HG03139 (cell line): ENCODE results near the gene HADHA.
"Not testable (repeated sequence)": the region's sequence is repeated elsewhere in the genome, so short reads cannot be mapped to it uniquely, and the experiment has no call there.

Experiments
- ATAC-seq: cut with Tn5 transposase; IDR thresholded peaks from one replicate; pipeline ENCODE4 v1.9.1; 2021; ENCODE audit not compliant: unreplicated experiment

The HADHA gene

DNA sequence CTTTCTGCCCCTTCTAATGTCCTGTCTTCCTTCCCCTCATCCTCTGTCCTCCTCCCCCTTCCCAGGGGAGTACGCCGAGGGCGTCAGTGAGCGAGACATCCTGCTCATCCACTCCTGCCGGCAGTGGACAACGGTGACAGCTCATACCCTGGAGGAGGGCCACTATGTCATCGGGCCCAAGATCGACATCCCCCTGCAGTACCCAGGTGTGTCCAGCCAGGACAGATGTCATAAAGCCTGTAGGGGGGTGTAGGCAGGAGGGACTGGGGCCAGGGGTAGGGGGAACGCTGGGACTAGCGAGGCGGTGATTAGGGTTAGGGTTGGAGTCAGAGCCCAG is 68.2 kb downstream of the HADHA start:
- no peak for ATAC-seq

DNA sequence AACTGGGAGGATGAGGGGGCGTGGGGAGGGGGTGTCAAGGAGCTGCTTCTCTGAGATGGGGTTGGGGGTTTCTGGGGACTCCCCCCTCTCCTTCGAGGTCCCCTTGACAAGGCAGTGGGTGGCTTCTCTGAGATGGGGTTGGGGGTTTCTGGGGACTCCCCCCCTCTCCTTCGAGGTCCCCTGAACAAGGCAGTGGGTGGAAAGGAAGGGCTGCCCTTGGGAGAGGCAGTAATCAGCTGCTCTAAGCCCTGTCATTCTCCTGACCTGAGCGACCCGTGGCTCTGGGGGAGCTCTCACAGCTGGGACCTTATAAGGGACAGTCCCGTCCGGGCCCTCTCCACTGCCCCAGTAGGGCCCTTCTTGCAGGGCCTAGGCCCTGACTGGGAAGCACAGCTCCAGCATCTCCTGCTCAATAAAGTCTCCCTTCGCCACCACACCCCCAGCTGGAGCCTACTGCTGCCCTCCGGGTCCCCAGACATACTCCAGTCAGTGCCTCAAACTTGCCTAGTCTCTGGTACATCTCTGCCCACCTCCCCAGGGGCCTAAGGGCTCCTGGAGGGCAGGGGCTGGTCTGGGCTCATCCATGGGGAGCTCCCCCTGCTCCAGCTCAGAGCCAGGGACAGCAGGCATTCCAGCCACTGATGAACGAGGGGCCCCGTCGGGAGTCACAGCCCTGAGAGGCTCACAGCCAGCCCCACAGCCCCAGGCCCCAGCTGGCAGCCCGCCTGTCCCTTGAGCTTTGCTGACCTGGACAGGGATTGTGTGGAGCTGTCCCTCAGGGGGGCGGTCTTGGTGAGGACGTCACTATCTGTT is 68.8 kb downstream of the HADHA start:
- ATAC-seq: no peak

DNA sequence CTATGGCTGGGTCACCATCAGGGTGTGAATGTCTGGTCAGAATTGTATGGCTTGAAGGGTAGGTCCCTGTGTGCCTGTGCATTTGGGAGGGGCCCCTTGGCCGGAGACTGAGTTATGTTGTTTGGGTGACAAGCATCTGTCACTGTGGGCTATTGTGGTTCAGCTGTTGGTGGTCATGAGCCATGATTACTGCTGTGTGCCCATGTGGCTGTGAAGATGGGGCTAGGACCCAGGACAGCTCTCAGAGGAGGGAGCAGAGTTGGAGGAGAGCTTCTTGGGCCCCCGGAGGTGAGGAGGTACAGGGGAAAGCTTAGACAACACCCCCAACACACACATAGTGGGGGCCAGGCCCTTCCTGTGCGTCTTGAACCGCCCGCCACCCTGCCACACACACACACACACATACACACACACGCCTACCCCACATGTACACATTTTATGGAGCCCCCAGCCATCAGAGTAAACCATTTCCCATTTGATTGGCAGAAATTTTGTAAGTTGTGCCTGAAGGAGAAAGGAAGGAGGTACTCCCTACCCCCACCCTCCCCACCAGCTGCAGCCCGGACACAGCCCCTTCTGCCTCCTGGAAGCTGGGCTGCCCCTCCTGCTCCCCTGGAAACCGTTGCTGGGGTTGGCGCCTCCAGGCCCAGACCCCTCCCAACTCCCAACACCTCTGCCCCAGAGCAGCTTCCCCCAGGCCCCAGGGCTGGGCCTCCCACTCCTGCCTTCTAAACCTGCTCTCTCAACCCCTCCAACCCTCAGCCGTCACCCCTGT is 69.6 kb downstream of the HADHA start:
- ATAC-seq: no peak

DNA sequence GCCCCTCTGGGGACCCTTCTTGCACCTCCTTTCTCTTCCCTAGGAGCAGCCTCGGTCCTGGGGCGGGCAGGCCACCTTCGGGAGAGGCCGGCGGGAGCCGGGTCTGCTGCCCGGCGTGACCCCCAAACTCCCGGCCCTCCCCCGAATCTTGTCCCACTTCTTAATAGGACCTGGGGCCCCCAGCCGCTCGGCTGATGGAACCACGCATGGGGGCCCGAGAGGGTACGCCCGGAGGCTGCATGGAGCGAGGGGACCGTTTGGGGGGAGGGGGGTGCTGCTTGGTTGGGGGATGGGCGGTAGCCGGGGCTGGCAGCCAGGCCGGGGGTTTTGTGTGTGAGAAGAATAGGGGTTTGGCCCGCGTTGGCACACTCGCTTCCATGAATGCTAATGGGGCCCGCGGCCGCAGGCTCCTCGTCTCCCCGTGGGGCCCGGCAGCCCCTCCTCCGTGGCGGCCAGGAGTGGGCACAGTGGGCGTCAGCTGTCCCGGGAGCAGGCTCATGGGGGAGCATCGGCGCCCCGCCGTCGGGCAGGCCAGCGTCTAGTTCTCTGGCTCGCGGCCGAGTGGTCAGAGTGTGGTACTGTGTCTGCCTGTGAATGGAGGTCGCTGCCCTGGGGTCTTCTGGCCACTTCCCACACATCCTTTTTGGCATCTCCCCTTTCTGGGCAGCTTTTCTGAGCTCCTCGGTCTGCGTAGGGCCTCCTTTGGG is 70.5 kb downstream of the HADHA start:
- no peak for ATAC-seq

DNA sequence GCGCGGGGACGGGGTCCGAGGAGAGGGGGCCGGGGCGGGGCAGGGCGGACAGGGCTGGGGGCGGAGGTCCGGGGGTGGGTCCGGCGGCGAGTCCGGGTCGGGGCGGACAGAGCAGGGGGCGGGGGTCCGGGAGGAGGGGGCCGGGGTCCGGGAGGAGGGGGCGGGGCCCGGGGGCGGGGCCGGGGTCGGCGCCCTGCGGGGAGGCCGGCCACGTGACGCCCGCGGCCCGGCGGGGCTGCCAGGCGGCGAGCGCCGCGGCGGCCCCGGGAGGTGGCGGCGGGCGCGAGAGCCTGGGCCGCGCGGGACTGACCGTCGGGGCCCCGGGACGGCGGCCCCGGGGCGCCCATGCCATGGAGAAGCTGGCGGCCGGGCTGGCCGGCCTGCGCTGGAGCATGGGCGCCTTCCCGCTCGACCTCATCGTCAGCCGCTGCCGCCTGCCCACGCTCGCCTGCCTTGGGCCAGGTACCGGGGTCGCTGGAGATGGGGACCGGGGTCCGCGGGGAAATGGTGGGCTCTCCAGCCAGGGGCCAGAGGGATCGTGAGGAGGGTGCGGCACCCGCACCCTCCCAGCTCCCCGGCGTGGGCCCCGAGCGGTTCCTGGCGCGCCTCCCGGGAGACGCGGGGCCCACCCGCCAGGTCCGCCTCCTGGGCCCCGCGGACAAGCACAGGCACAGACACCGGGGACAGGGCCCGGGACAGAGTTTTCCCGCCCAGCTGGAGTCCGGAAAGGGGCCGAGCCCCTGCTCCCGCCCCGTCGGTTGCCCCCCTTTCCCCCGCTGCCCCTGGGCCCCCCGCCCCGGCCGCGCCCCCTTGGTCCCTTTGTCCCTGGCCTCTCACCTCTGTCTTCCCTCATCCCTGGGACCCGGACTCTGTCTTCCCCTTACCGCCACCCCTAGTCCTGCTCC is 71.3 kb downstream of the HADHA start, which contains the start of gene GAREM2:
Gene GAREM2 (plus strand): TSS at position 218 of the 905 bp plus-strand sequence. CDS start 133 bp downstream, at position 351.
- ATAC-seq: no peak

DNA sequence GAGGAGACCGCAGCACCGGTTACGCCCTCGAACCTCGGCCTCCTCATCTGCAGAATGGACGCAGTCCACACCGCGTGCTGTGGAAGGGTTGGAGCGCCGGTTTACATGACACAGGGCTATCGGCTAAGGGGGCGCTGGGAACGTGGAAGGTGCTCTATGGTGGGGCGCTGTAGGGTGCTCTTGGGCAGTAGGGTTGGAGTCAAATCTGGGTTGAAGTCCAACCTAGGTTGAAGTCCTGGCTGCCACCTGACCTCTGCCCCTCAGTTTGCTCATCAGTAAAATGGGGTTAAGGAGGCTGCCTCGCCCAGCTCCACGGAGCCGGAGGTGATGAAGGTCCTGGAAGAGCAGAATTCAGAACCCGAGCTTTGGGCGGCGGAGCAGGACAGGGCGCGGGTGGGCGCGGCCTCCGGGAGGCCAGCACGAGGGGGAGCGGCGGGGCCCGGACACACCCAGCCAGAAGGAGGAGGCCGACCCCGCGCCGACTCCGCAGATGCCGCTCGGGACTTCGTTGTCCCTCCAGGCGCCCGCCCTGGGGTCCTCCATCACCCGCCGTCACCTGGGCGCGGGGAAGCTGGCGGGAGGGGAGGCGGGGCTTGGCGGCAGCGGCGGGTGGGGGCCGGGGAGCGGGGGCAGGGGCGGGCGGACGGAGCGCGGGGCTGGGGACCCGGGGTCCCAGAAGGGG is 72.1 kb downstream of the HADHA start:
- ATAC-seq: no peak

- ATAC-seq: no peak
These were observed 73.6 kb downstream of the HADHA start for GRCh38 chr2:26170795-26171194.

GRCh38 chr2:26169681-26170414 is 74.6 kb downstream of the HADHA start:
- ATAC-seq: no peak

DNA sequence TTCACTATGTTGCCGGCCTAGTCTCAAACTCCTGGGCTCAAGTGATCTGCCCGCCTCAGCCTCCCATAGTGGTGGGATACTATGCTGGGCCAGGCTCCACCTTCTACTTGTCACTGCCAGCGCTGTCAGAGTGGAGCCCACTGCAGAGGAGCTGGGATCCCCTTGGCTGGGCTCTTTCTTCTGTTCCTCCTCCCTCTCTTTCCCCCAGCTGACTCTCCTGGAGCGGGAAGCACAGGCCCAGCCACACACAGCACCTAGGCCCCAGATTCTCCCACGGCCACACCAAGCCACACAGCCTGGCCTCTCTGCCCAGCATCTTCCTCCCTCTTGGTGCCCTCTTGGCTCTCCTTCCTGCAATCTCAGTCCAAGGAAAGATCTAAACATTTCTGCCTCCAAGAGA is 75.2 kb downstream of the HADHA start:
- ATAC-seq: no peak

DNA sequence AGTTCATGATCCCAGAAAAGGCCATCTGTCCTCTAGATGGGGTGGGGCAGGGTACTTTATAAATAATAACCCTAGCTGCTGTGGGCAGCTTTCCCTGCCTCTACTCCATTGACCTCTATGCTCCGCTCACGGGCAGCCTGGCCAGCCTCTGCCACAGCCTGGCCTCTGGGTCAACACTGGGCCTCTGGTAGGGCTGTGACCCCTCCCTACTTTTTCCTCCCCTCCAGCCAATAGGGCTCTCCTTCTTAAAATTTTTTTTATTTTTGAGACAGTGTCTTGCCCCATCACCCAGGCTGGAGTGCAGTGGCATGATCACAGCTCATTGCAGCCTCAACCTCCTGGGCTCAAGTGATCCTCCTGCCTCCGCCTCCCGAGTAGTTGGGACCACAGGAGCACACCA is 75.6 kb downstream of the HADHA start:
- no peak for ATAC-seq

- ATAC-seq: not testable (repeated sequence)
These were observed 77.9 kb downstream of the HADHA start for GRCh38 chr2:26166541-26166940.

DNA sequence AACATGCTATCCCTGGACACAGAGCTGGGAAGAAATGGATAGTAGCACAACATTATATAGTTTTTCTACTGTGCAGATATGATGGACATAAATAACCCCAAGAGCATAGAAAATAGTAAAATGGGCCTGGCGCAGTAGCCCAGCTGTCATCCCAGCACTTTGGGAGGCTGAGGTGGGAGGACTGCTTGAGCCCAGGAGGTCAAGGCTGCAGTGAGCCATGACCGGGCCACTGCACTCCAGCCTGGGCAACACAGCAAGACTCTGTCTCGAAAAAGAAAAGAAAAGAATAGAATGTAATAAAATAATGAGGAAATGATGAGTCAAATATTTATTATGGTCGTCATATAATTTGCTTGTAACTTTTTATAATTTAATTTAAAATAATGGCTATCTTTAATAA is 79.0 kb downstream of the HADHA start:
- ATAC-seq: no peak

DNA sequence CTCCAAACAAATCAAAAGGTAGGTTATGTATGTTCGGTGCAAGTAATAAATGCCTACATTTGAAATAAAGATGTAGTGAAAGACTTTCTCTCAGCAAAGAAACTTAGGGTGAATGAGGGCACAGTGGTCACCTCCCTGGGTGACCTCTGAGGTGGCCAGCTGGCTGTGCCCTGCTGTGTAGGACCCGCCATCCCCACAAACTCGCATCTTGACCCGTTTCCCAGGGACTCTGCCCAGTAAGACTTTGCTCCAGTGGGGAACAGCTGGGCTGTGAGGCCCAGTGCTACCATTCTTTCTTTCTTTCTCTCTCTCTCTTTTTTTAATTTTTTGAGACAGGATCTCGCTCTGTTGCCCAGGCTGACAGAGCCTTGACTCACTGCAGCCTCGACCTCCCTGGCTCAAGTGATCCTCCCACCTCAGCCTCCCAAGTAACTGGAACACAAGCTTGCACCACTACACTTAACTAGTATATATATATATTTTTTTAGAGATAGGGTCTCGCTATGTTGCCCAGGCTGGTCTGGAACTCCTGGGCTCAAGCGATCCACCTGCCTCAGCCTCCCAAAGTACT is 79.7 kb downstream of the HADHA start:
- no peak for ATAC-seq

DNA sequence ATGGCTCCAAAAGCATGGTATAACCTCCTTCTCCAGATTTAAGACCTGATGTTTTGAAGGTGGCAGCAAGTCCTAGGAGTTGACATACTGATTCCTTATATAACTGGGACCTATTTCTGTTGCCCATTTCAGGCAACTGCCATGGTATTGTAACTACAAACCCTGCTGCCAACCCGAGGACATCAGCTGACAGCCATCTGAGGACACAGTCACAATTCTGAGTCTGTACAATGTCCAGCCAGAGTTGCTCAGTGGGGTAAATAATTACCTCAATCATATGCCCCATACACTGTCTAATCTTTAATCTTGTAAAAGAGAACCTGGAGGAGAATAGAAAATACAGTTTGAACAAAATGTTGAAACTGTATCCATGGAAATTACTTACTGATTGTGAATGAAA is 80.2 kb downstream of the HADHA start:
- no peak for ATAC-seq

DNA sequence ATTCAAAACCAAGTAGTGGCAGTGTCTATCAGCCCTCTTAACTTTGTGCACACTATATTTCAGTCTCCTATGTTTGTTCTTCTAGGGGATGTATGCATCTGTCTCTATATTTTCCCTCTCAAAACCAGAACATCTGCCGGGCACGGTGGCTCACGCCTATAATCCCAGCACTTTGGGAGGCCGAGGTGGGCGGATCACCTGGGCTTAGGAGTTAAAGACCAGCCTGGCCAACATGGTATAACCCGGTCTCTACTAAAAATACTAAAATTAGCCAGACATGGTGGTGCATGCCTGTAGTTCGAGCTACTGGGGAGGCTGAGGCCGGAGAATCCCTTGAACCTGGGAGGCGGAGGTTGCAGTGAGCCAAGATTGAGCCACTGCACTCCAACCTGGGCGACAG is 81.5 kb downstream of the HADHA start:
- ATAC-seq: no peak

DNA sequence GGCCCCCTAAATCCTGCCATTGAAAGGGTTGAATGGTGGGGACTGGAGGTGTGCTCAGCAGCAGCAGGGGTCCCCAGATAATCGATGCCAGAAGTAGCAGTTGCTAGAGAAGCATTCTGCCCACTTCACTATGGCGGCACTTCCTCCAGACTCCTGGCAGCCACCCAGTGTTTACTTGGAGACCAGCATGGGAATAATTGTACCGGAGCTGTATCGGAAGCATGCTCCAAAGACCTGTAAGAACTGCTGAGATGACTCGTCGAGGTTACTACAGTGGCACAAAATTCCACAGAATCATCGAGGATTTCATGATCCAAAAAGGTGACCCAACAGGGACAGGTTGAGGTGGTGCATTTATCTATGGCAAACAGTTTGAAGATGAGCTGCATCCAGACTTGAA is 82.5 kb downstream of the HADHA start:
- no peak for ATAC-seq

DNA sequence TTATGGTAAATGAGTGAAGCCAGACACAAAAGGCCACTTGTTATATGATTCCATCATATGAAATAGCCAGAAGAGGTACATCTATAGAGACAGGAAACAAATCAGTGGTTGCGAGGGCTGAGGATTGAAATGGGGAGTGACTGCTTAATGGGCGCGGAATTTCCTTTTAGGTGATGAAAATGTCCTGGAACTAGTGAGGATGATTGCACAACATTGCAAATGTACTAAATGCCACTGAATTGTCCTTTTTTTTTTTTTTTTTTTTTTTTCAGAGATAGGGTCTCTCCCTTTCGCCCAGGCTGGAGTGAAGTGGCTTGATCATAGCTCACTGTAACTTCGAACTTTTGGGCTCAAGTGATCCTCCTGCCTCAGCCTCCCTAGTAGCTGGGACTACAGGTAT is 86.9 kb downstream of the HADHA start:
- ATAC-seq: no peak

DNA sequence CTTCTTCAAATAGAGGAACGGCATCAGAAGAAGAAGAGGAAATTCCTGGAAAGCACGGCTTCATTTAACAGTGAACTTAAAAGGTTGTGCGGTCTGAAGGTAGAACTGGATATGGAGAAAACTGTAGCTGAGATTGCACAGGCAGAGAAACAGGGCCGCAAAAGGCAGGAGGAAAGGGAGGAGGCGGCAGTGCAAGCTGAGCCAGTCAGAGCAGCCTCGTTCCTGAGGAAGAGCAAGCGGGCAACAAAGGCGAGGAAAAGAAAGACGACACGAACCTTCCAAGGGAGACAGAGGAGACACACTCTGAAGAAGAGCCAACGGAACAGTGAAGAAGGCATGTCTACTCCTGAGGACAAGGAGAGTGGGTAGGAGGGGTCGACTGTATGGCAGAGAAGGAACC is 94.2 kb downstream of the HADHA start:
- no peak for ATAC-seq

- ATAC-seq: no peak
These were observed 95.9 kb downstream of the HADHA start for GRCh38 chr2:26148501-26148900.
